Spleen (tissue), 11 donors: Measurements from ENCODE around the gene PIK3R5. TPM values are rescaled to one million over a fixed set of nuclear protein-coding genes. Genes with fewer than 3 reads are reported as not detected.

Source experiments
- DNase-seq: peaks from one replicate; pipeline ENCODE4 v3.0.0-alpha.2; 2020
- H3K27ac ChIP-seq, 8 donors: fragments of 200-600 bp; sonication (generic) in 7 of 8; 1 replicate in 4 of 8; 2 replicates in 4 of 8; pipeline versions ENCODE4 v1.5.0 to v1.8.0; 2016 to 2021; ENCODE audit warnings: inconsistent platforms in 4 of 8, mild to moderate bottlenecking in 4 of 8, moderate library complexity in 1 of 8
- H3K27me3 ChIP-seq, 7 donors: fragments of 200-600 bp; sonication (generic) in 6 of 7; replicated peaks in 1 of 7; 1 replicate in 4 of 7; 2 replicates in 3 of 7; pipeline versions ENCODE4 v1.5.0 to v1.8.0; 2016 to 2021; ENCODE audit warnings: inconsistent platforms in 3 of 7, mild to moderate bottlenecking in 1 of 7
- H3K36me3 ChIP-seq, 6 donors: fragments of 200-600 bp; sonication (generic) in 5 of 6; 1 replicate in 4 of 6; 2 replicates in 2 of 6; pipeline versions ENCODE4 v1.5.0 to v1.8.0; 2016 to 2021; ENCODE audit warnings: inconsistent platforms in 2 of 6
- H3K4me1 ChIP-seq, 6 donors: fragments of 200-600 bp; sonication (generic) in 5 of 6; 1 replicate in 3 of 6; 2 replicates in 3 of 6; pipeline versions ENCODE4 v1.5.0 to v1.8.0; 2016 to 2021; ENCODE audit warnings: inconsistent platforms in 3 of 6
- H3K4me3 ChIP-seq, 8 donors: fragments of 200-600 bp; sonication (generic) in 7 of 8; 1 replicate in 4 of 8; 2 replicates in 4 of 8; pipeline versions ENCODE4 v1.5.0 to v1.8.0; 2016 to 2021; ENCODE audit warnings: inconsistent platforms in 4 of 8, mild to moderate bottlenecking in 4 of 8, moderate library complexity in 2 of 8
- H3K9me3 ChIP-seq, 8 donors: fragments of 200-600 bp; sonication (generic) in 7 of 8; 1 replicate in 4 of 8; 2 replicates in 4 of 8; pipeline versions ENCODE4 v1.5.0 to v1.8.0; 2016 to 2021; ENCODE audit warnings: inconsistent platforms in 4 of 8
- CTCF ChIP-seq, 11 experiments: fragments of 200-600 bp in 7 of 11; fragments of 450-650 bp in 4 of 11; sonication (generic) in 4 of 11; IDR thresholded peaks in 8 of 11; conservative IDR thresholded peaks in 3 of 11; 1 replicate in 7 of 11; 2 replicates in 4 of 11; pipeline versions ENCODE4 v1.4.0 to v1.8.0; 2016 to 2021; ENCODE audit warnings: antibody characterized with exemption in 11 of 11, inconsistent platforms in 4 of 11, mild to moderate bottlenecking in 1 of 11
- POLR2A ChIP-seq, 3 donors: fragments of 450-650 bp; IDR thresholded peaks; one replicate each; pipeline ENCODE4 v1.5.1; 2017; ENCODE audit warnings: antibody characterized with exemption in 3 of 3, mild to moderate bottlenecking in 1 of 3
- POLR2AphosphoS5 ChIP-seq, 3 donors: sonication (generic); formaldehyde crosslinking; IDR thresholded peaks; one replicate each; pipeline ENCODE4 v1.5.1; 2017; ENCODE audit warnings: antibody characterized with exemption in 3 of 3
- WGBS, 5 donors: extraction: QIAGEN DNeasy Blood & Tissue Kit in 3 of 5; methylation state at CpG; one replicate each; pipeline versions ENCODE4 v1.1.5 to v1.1.7; 2013 to 2018; 5-methylcytosine and 5-hydroxymethylcytosine counted together
- intact Hi-C: fragments of 100-400 bp; cut with DNase I; formaldehyde crosslinking; loops from one replicate; pipeline ENCODE4 v1.15.0; 2023; ENCODE audit warnings: low total_unique reads
- polyA plus RNA-seq, 3 donors: library from polyadenylated mRNA; stranded (reverse); fragments of 200-250 nt; gene quantifications; one replicate each; pipeline ENCODE4 v1.2.1, GENCODE V29; 2013
- total RNA-seq, 7 donors: library from RNA; depleted of rRNA in 3 of 7; stranded (reverse); fragments of >200 nt in 3 of 7; fragmentation: NEBNext Ultra II Directional in 4 of 7; extraction: Animal tissue kit (Norgen Biotek cat#: 25700) in 4 of 7; gene quantifications; one replicate each; pipeline versions ENCODE4 v1.1.0 to v1.2.1, GENCODE V29; 2016 to 2021
- donor health status: healthy with polysubstance abuse.
- donor health status: DM: no; HTN: no; CAD: no; lungs with moderate emphysema.
- donor health status: DM: no; HTN: no; CAD: no.
- donor health status: Bipolar disorder and iron deficiency.
- donor health status: healthy.
- donor health status: DM: no; HTN: no; CAD: no.
- donor health status: DM: yes; HTN: yes; CAD: no.

Gene PIK3R5
- total and polyA plus RNA-seq, 10 donors: 8.5 to 110 (median 68.4) TPM

DNA sequence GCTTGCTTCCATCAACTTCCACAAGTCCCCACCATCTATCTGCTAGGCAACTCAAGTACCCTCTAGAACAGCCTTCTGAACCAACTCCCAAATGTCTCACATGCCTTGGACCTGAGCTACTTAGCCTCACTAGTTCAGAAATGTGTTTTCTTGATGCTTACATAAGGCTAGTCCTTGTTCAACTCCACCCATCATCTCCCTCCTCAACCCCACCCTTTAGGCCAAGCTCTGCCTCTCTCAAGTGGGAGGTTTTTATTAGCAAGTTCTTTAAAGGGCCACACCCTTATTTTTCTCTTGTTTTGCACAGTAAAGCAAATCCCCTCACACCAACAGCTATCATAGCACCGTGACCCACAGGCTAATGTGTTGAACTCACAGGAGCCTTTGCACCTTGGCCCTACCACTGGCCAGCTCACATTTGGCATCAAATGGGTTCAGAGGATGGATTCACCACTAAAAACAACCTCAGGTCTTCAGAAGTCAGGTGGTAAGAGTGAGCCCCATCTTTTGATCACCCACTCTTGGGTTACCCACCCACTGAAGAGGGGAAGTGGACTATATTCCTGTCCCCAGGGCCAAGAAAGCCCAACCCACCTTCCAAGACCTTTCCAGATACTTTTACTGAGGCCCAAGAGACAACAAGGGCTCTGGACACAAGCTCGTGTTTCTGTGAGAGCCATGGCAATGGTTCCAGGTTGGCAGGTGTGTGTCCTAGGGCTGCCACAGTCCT is 12.2 kb downstream of the PIK3R5 start:
- H3K9me3 ChIP-seq: peaks cover 0 to 4% (median 0%) of the 10 kb centered on the region in 8 donors
- no peak for TF ChIP-seq CTCF (IDR thresholded peaks at IDR 0.05 in 8 of 11, conservative IDR thresholded peaks at IDR 0.05 in 3 of 11)
- peak in 1 of 3 donors; percentile 18 for TF ChIP-seq POLR2AphosphoS5 (IDR thresholded peaks at IDR 0.05)
- H3K27me3 ChIP-seq: no peaks in the 10 kb centered on the region
- intact Hi-C loops: no loop called here
- H3K4me1 ChIP-seq: peaks cover 14 to 96% (median 83%) of the 10 kb centered on the region in 6 donors
- H3K36me3 ChIP-seq: peaks cover 0 to 13% (median 0%) of the 10 kb centered on the region in 6 donors
- peak overlapping the region in 2 of 8 donors; percentile 0 to 59 for H3K4me3 ChIP-seq
- H3K27ac ChIP-seq: peak overlapping the region in 7 of 8 donors; percentile 71 to 93 (median 83)
- 64 to 76% (median 66%) methylated on average over 2 of the region's 2 CpGs for whole genome bisulfite sequencing, 5 donors
- DNase-seq: peak; percentile 46

DNA sequence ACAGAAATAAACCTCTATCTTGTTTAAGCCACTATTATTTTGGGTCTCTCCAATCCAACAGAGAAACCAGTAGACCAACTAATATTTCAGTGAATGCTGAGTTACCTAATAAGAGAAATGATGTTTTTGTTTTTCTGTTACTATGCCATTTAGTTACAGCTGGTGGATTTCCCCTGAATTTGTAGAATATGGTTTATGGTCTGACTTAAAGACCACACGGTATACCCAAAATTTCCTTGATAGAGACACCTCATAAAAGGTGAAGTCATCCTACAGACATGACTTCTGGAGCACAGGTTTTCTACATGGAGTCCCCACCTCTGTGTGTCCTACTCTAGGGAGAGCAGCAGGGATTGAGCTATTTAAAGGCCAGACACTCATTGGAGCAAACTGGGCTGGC is 13.3 kb downstream of the PIK3R5 start:
- Histone ChIP-seq H3K27me3 (no peaks in the 10 kb centered on the region), H3K27ac (peak overlapping the region in 5 of 8 donors; percentile 79 to 93 (median 92)), H3K36me3 (peaks cover 0 to 1% (median 0%) of the 10 kb centered on the region in 6 donors), H3K4me1 (peaks cover 13 to 92% (median 74%) of the 10 kb centered on the region in 6 donors), H3K9me3 (peaks cover 0 to 4% (median 0%) of the 10 kb centered on the region in 8 donors), H3K4me3 (peak overlapping the region in 1 of 8 donors; percentile 59)
- no peak for TF ChIP-seq POLR2AphosphoS5 (IDR thresholded peaks at IDR 0.05)
- no peak for TF ChIP-seq POLR2A (IDR thresholded peaks at IDR 0.05)
- TF ChIP-seq CTCF (IDR thresholded peaks at IDR 0.05 in 8 of 11, conservative IDR thresholded peaks at IDR 0.05 in 3 of 11): no peak
- intact Hi-C loops: no loop called here
- no peak for DNase-seq
- 68 to 86% (median 81%) methylated on average over 1 of the region's 1 CpG for WGBS, 5 donors

DNA sequence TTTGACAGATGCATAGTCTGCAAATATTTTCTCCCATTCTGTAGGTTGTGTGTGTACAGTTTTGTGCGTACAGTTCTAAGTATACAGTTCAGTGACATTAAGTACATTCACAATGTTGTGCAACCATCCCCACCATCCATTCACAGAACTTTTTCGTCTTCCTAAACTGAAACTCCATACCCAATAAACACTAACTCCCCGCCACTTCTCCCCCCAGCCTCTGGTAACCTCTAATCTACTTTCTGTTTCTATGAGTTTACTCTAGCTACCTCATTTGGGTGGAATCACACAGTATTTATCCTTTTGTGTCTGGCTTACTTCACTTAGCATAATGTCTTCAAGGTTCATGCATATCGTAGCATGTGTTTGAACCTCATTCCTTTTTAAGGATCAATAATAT is 14.3 kb downstream of the PIK3R5 start:
- no peak for TF ChIP-seq POLR2AphosphoS5 (IDR thresholded peaks at IDR 0.05)
- no peak for TF ChIP-seq POLR2A (IDR thresholded peaks at IDR 0.05)
- TF ChIP-seq CTCF (IDR thresholded peaks at IDR 0.05 in 8 of 11, conservative IDR thresholded peaks at IDR 0.05 in 3 of 11): no peak
- no peaks in the 10 kb centered on the region for H3K27me3 ChIP-seq
- 67 to 82% (median 75%) methylated on average over 4 of the region's 4 CpGs for WGBS, 5 donors
- intact Hi-C loops: no loop called here
- peaks cover 0 to 4% (median 0%) of the 10 kb centered on the region in 8 donors for H3K9me3 ChIP-seq
- peak overlapping the region in 4 of 8 donors; percentile 83 to 93 (median 92) for H3K27ac ChIP-seq
- peaks cover 0 to 6% (median 0%) of the 10 kb centered on the region in 6 donors for H3K36me3 ChIP-seq
- peaks cover 13 to 92% (median 67%) of the 10 kb centered on the region in 6 donors for H3K4me1 ChIP-seq
- H3K4me3 ChIP-seq: no peak overlapping the region
- DNase-seq: no peak

- intact Hi-C loops: no loop called here
These were observed 16.3 kb downstream of the PIK3R5 start for GRCh38 chr17:8949061-8949661.

More at GRCh38 chr17:8949061-8949661, 16.3 kb downstream of the PIK3R5 start:
- TF ChIP-seq CTCF (IDR thresholded peaks at IDR 0.05 in 8 of 11, conservative IDR thresholded peaks at IDR 0.05 in 3 of 11): no peak
- no peak for TF ChIP-seq POLR2A (IDR thresholded peaks at IDR 0.05)
- no peak for TF ChIP-seq POLR2AphosphoS5 (IDR thresholded peaks at IDR 0.05)
- 72 to 84% (median 74%) methylated on average over 9 of the region's 9 CpGs for WGBS, 5 donors
- no peak for DNase-seq
- Histone ChIP-seq H3K36me3 (peaks cover 0 to 24% (median under 1%) of the 10 kb centered on the region in 6 donors), H3K9me3 (peaks cover 0 to 5% (median 0%) of the 10 kb centered on the region in 8 donors), H3K27ac (peak overlapping the region in 3 of 8 donors; percentile 14 to 53 (median 35)), H3K27me3 (no peaks in the 10 kb centered on the region), H3K4me1 (peaks cover 5 to 92% (median 63%) of the 10 kb centered on the region in 6 donors), H3K4me3 (no peak overlapping the region)
